B cell (primary cell): Measurements from ENCODE around the gene SALL2.

Experiments used
- EZH2 ChIP-seq: IDR thresholded peaks from 2 replicates; pipeline ENCODE4 v1.6.1; 2012; ENCODE audit warnings: borderline replicate concordance, low read depth, mild to moderate bottlenecking, moderate library complexity, low read length; ENCODE audit not compliant: insufficient read depth, poor library complexity, severe bottlenecking
- TF ChIP-seq, protein P1 (sequence below): fragments of 200-600 bp; IDR thresholded peaks from one replicate; pipeline ENCODE4 v1.8.0; 2022; ENCODE audit warnings: antibody characterized with exemption, mild to moderate bottlenecking

DNA sequence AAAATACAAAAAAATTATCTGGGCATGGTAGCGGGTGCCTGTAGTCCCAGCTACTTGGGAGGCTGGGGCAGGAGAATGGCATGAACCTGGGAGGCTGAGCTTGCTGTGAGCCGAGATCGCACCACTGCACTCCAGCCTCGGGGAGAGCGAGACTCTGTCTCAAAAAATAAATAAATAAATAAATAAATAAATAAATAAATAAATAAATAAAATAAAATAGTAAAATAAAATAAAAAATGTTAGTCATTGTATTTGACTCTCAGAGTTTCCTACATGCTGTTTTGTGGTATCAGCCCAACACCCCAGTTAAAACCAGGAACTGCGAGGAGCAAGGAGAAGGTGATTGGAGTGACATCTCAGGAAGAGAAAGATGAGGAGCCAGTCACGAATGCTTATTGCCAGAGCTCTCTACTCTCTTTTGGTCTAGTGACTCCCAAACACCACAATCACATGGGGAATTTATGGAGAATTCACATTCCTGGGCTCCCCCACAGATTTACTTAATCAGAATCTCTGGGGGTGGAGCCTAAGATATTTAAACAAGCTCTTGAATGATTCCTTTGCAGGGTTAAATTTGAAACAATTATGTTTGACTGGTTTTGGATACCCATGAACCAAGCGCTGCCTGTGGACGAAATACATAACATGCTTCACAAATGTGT is 15.4 kb upstream of the SALL2 start:
- TF ChIP-seq EZH2 = no peak
- TF ChIP-seq, protein P1, sequence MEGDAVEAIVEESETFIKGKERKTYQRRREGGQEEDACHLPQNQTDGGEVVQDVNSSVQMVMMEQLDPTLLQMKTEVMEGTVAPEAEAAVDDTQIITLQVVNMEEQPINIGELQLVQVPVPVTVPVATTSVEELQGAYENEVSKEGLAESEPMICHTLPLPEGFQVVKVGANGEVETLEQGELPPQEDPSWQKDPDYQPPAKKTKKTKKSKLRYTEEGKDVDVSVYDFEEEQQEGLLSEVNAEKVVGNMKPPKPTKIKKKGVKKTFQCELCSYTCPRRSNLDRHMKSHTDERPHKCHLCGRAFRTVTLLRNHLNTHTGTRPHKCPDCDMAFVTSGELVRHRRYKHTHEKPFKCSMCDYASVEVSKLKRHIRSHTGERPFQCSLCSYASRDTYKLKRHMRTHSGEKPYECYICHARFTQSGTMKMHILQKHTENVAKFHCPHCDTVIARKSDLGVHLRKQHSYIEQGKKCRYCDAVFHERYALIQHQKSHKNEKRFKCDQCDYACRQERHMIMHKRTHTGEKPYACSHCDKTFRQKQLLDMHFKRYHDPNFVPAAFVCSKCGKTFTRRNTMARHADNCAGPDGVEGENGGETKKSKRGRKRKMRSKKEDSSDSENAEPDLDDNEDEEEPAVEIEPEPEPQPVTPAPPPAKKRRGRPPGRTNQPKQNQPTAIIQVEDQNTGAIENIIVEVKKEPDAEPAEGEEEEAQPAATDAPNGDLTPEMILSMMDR = no peak
